Stimulated activated CD8-positive, alpha-beta memory T cell treated with anti-CD3 and anti-CD28 coated beads, Interleukin-15, amount 100 ng/mL, for 4 hours (primary cell): ENCODE measurements around the gene ULK3.

Experiments
- DNase-seq, 2 donors: peaks; one replicate each; pipeline ENCODE4 v3.0.0-alpha.2; 2020; ENCODE audit warnings: low read depth in 2 of 2

Gene ULK3

DNA sequence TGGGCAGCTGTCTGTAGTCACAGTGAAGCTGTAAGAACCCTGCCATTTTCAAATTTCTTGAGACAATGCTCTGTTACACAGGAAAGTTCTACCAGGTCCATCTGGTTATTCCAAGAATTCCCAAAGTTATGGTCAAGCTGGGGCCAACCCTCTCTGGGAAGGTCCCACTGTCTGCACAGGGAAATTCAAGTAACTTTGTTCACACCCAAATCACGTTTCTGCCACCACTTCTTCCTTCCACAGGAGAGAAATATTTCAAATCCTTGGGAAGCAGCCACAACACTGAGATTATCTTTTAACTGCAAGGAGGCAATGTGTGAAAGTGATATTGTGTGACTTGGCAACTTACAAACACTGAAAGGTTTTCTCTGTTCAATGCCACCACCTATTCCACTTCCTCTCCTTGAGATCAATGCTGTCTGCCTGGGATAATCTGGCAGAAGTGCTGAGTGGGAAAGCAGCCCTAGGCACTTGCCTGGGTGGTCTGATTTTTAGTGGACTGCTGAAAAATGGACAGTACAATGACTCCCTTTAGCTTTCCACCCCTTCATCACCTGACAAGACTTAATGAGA, 24.6 kb upstream of the ULK3 start:
- no peak for DNase-seq

DNA sequence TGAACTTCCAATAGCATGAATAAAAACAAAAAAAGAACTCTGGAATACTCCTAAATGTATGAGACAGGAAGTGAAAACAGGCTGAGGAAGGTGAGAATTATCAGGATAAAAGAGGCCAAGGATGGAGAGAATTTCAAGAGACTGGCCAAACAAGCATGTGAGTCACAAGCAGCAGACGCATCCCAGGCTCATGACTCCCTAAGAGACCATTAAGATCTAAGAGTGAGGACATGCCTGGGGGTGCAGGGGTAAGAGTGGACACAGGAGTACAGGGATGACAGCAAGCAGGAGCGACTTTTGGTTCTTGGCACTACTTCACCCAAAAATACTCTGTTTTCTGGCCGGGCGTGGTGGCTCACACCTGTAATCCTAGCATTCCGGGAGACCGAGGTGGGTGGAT, 23.1 kb upstream of the ULK3 start:
- no peak for DNase-seq

- no peak for DNase-seq
Observed at GRCh38 chr15:74865316-74865715, 22.4 kb upstream of the ULK3 start.

DNA sequence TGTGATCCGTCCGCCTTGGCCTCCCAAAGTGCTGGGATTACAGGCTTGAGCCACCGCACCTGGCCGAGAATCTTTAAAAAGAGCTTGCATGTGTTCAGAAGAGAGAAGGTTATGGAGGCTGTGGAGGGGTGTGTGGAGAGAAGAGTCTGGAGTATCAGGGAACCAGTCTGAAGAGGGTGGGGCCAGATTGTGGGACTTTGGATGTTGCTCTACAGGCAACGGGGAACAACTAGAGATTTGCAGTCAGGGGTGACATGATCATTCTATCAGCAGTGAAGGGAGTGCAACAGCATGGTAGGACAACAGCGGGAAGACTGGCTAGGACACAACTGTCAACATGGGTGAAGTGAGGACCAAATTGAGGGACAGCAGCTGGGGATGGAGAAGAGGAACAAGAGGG, 21.3 kb upstream of the ULK3 start:
- DNase-seq = no peak

DNA sequence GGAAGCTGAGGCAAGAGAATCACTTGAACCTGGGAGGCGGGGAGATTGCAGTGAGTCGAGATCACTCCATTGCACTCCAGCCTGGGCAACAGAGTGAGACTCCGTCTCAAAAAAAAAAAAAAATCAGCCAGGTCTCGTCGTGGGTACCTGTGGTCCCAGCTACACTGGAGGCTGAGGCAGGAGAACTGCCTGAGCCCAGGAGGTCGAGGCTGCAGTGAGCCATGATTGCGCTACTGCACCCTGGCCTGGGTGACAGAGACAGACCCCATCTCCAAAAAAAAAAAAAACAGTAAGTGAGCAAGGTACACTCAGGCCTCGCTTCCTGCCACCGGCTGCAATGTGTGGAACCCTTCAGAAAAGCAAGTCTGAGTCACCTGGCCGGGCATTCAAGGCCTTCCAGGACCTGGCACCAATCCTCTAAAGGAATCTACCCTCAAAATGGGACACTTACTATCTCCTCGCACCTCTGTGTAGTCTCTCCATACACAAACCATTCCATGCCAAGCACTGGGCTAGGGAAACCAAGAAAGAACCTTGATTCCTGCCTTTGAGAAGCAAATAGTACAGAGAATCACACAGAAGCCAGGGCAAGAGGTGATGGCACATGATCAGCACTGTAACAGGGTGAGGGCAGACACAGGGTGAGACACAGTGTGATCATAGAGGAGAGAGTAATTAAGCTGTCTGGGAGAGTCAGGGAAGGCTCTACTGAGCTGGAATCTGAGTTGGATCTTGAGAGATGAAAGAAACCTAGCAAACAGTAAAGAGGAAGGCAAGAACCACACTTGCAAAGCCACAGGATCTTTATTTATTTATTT, 20.5 kb upstream of the ULK3 start:
- DNase-seq = no peak

DNA sequence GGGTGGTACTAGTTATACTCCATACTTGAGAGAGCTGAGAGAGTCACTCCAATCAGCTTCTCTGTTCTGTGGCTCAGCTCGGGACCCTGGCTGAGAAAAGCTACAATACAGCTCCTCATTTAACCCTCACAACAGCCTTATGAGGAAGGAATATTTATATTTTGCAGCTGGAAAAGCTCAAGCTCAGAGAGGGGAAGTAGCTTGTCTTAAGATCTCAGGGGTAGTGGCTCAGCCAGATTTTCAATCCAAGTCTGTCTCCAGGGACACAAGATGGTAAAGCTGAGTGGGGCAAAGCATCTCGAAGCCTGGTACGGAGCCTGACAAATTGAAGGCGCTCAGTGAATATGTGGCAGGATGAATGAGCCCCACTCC, 15.4 kb upstream of the ULK3 start:
- no peak for DNase-seq

GRCh38 chr15:74857671-74858368, 14.9 kb upstream of the ULK3 start:
- DNase-seq = no peak

DNA sequence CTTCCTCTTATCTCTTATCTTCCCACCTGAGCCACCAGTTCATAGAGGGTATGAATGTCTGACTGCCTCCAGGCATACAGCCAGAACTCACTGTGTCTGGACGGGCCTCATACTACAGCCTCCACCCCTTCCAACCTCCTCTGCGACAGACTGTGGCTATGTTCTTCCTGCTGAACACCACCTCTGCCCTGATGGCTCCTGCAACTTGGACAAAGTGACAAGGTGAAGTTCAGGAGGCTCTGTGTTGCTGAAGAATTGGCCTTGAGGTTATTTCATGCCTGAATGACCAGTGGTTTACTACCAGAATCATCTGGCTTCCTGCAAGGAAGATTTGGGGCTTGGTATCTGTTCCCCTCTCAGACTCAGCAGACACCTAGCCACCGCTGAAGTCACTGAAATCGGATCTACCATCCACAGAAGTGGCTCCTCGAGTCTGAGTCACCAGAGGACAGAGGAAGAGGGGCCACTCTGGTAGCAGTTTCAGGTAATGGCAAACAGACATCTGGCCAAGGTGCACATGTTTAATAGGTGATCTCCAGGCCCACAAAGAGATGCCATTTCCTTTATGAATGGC, 14.2 kb upstream of the ULK3 start:
- DNase-seq = no peak

GRCh38 chr15:74856537-74856936, 13.6 kb upstream of the ULK3 start:
- no peak for DNase-seq

DNA sequence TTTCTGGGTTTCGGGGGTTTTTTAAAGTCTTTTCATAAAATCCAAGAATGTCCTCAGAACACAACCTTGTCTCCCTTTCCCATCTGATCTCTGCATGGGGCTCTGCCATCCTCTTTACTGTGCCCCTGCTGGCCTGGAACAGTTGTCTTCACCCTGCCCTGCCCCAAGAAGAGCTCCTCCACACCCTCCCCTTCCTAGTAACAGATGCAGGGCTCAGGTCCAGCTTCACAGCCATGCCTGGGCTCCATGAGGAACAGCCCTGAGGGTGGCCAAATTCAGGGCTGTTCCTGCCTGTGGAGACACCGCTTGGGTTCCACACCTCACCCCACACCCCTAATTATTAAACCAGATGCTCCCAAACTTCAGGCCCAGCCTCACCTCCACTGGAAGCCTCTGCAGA, 12.9 kb upstream of the ULK3 start:
- no peak for DNase-seq

GRCh38 chr15:74854453-74855022, 11.6 kb upstream of the ULK3 start:
- no peak for DNase-seq

DNA sequence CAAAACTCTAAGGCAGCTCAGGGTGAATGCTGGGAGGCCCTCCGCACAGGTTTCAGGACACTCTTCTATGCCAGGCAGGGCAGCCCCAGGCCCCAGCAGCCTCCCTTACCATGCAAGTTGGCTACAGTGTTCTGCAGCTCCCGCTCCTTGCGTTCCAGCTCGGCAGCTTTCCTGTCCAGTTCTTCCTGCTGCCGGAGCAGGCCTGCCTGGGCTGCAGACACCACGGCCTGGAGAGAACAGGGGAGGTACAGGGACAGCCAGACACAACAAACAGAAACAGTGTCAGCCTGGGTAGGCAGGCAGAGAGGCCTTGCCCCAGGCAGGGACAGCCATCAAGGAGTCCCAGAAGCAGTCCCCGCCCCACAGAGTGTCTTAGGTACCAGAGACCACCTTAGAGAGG, 9.0 kb upstream of the ULK3 start:
- no peak for DNase-seq

DNA sequence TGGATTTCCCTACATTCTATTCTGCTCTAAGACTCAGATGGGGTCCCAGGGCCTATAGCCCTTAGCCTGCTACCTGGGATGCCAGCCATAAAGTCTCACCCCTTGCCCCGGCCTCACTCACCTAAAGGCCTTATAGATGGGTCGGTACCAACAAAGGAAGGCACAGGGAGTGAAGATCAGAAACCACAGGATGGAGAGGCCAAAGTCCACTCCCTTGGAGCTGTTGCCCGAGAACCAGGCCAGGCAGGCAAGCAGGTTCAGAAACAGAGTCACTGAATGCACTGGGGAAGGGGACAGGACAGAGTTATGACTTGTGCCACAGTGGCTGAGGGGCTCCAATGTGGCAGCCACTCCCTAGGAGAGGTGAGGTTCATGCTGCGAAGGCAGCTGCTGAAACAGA, 7.4 kb upstream of the ULK3 start:
- DNase-seq = no peak

DNA sequence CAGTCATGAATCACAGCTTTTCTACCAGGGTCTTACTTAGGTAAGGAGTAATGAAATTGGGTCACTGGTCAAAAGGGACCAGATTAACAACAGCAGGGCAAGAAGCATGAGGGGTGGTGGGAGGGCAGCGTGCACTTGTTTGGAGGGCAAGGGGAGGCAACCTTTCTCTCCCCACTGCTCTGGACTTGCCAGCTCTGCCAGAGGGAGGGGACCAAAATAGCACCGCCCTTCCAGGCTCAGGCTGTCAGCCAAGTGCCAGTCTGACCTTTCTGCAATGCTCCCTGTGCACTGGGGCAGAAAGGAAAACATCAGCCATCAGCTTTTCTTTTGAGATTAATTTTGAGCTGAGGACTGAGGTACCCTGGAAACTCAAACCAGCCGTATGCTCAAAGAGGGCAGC, 4.5 kb upstream of the ULK3 start:
- no peak for DNase-seq

DNA sequence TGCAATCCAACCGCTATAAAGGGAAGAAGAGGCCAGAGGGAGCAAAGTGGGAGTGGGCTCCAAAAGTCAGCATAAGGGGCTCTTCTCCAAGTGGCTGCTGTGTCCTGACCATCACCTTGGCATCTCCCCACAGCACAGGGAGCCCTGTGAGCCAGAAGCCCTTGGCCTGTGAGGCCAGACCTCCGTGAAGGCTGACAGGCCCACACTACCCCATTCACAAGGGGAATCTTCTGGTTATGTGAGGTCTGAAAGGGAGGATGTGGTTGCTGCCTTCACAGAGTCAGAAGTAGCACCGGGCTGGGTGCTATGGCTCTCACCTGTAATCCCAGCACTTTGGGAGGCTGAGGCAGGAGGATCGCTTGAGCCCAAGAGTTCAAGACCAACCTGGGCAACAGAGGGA, 2.6 kb upstream of the ULK3 start:
- no peak for DNase-seq

DNA sequence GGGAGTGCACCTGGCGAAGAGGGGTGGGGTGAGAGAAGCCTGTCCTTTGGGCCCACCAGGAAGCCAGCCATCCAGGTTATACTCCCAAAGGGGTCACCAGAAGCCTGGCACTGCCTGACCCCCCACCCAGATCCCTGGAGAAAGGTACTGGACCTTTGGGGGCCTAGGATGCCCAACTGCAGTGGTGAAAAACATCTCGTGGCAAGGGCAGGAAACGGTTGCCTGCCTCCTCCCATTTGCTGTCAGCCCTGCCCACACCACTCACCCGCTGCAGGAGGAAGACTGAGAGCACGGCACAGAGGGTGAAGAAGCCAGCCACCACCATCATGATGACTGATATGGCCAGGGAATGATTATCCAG, 2.2 kb upstream of the ULK3 start:
- DNase-seq = no peak

GRCh38 chr15:74844319-74845207, 1.6 kb upstream of the ULK3 start:
- DNase-seq = no peak

DNA sequence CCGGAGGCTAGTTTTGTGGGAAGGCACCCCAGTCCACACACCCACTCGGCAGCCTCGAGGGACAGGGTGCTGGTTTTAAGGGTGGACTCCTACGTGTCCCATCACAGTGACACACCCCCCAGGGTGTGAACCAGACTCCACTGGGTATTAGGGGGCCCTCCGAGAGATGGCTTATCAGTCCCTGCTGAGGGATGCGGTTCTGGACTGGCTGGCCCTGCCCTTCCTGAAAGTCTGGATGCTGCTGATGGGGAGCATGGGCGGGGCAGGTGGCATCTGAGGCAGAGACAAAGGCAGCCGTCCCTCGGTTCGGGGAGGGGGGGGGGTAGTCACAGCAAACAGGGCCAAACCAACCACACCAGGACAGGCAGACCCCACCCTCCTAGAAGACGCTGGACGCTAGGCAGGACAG, 939 bp upstream of the ULK3 start:
- no peak for DNase-seq

- DNase-seq = no peak
Observed at GRCh38 chr15:74843445-74843828, 481 bp upstream of the ULK3 start.

GRCh38 chr15:74841891-74842373, 1.0 kb downstream of the ULK3 start:
- no peak for DNase-seq
